HG02571 (cell line): ENCODE results near the gene KLF9.
"Not testable (repeated sequence)": the region's sequence is repeated elsewhere in the genome, so short reads cannot be mapped to it uniquely, and the experiment has no call there.

ENCODE experiments used
- ATAC-seq: cut with Tn5 transposase; IDR thresholded peaks from one replicate; pipeline ENCODE4 v1.9.1; 2021; ENCODE audit warnings: mild to moderate bottlenecking, moderate library complexity; ENCODE audit not compliant: unreplicated experiment

KLF9 gene

DNA sequence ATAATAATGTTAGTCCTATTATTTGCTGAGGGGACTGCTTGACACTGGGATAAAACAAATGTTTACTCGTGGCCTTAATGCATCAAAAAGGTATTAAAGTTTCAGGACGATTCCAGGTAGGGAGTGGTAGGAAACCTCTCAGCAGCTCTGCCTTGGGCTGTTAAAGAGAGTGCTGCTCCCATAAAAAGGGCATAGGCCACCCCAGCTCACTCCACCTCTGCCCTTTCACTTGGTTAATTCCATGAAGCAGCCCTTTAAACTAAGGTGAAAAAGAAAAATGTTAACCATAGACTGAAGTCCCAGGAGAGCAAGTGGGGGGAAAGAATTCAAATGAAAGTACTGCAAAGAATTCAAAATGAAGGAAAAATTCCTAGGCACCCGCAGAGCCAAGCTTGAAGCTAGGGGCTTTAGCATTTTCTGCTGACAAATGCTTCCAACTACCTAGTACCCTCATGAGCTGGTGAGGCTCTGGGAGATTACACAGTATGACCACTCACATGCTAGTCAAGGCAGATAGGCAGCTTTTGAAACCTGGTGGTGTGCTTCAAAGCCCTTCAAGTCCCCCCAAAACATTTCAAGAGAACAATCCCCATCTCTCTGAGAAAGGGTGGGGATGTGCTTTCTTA is 8.5 kb downstream of the KLF9 start:
- ATAC-seq, result peak; percentile 12

DNA sequence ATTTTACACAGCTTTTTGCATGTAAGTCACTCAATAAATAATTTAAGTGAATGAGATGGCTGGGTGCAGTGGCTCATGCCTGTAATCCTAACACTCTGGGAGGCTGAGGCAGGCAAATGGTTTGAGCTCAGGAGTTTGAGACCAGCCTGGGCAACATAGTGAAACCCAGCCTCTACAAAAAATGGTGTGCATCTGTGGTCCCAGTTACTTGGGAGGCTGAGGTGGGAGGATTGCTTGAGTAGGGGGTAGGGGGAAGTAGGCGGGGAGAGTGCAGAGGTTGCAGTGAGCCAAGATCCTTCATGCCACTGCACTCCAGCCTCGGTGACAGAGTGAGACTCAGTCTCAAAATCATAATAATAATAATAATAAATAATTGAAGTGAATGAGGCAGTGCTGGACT is 10.2 kb downstream of the KLF9 start:
- ATAC-seq, result no peak

DNA sequence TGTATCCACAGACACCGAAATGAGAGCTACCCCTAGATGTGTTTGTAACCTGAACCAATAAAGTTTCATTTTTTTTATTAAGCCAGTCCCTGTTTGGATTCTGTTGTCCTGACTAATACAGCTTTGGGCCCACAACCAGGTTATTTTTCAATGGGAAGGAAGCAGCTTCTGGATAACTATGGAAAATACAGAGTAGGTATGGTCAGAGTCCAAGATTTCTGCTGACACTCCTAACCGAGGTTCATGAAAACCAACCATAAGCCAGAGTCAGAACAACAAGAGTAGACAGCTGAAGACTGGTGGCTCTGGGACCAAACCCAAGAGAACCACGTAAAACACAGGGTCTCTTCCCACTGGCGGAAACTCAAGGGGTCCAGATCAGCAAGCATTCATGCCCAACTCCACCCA is 10.8 kb downstream of the KLF9 start:
- ATAC-seq, result no peak

DNA sequence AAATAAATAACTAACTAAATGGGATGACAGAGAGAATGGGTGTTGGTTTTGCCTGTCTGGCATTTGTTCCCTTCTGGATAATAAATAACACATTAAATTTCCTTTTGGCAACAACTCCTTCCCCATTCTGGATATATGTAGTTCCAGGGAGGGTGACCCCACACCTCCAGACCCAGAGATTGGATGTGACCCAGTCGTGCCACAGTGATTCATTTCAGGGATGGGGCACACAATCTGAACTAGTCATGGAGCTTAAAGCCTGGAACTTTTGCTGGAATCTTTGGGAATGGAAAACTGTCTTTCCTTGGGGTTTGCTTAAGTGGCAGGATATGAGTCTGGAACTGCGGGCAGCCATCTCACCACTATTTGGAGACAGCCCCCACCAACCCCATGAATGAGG is 11.3 kb downstream of the KLF9 start:
- ATAC-seq, result no peak

DNA sequence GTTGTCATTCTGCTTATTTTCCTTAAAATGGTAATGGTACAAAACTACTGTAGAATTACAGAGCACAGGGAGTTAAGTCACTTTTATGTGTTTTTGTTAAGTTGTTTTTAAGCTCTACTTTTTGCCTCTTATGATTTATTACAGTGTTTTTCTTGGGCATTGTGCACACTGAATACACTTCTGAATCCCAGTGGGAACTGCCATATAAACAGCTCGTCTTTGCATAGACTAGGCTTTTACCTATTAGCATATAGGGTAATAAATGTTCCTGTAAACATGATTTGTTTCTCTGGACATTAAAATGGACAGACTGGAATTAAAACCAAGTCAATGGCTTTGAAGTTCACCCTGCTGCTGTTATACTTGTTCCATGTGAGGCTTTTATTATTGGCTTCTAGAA is 12.2 kb downstream of the KLF9 start:
- ATAC-seq, result no peak

DNA sequence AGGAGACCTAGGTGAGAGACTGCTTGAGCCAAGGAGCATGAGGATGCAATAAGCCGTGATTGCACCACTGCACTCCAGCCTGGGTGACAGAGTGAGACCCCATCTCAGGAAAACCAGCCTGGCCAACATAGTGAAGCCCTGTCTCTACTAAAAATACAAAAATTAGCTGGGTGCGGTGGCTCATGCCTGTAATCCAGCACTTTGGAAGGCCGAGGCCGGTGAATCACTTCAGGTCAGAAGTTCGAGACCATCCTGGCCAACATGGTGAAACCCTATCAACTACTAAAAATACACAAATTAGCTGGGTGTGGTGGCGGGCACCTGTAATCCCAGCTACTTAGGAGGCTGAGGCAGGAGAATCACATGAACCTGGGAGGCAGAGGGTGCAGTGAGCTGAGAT is 13.2 kb downstream of the KLF9 start:
- ATAC-seq, result not testable (repeated sequence)

DNA sequence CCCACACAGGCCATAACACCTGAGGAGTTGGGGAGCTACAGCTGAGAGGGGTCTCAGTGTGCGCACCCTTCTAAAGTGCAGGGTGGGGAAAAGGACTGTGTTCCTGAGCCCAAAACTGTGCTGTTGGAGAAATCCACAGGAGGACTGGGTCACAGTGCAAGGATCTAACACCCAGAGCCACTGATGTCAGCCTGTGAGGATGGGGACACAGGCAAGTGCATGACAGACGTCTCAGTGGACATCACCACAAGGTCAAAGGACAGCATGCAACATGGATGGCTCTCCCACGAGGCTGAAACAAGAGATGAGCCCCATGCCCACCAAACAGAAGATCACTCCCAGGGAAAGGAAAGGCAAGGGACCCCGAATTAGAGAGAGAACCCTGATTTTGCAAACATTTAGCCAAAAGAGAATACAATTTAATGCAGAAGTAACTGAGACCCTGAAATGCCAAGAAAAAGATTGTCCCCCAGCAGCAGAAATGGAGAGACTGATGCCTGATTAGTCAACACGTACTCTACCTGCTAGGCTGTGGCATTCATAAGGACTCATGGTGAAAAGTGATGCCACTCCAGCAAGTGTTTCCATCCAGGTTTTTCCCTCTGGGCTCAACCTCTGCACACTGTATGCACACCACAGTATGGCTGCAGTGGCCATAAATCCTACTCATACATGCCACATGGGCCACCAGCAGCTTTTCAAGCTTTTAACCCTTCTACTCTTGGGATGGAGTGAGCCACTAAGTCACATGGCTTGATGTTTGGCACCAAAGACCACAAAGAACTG is 14.2 kb downstream of the KLF9 start:
- ATAC-seq, result no peak

DNA sequence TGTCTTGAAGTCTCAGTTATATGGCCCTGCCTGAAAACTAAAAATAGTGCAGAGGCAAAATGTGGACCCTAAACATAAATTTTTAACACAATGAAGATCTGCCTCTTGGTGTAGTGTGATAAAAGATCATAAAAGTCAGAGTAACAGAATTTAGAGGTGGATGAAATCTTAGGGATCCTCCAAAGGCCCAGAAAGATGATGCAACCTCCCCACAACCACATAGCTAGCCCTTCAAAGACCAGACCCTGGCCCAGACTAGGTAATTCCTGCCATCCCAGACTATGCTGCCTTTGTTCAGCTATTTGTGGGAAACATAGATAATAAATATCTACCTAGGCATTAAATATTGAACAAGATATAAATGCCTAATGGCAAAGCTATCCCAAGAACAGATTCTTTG is 15.3 kb downstream of the KLF9 start:
- no peak for ATAC-seq

DNA sequence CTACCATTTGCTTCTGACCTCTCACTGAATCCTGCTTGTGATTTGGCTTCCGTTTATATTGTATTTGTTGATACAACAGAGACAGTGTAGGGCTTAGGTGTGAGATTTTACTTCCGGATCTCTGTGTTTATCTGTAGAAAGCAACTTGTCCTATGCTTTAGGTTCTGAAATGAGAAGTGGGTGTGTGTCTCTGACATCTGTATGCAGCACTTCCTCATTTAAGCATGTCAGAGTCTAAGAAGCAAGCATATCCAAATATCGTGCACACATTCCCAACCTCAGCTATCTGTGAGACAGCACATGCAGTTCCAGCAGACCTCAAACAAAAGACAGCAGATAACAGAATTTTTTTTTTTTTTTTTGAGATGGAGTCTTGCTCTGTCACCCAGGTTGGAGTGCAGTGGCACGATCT is 16.3 kb downstream of the KLF9 start:
- peak; percentile 96 for ATAC-seq

DNA sequence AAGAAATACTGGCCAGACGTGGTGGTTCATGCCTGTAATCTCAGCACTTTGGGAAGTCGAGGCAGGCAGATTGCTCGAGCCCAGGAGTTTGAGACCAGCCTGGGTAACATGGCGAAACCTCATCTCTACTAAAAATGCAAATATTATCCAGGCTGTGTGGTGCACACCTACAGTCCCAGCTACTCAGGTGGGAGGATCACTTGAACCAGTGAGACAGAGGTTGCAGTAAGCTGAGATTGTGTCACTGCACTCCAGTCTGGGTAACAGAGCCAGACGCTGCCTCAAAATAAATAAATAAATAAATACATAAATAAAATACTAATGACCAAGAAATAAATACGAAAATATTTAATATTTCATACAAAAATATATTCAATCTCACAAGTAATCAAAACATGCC is 18.8 kb downstream of the KLF9 start:
- no peak for ATAC-seq

DNA sequence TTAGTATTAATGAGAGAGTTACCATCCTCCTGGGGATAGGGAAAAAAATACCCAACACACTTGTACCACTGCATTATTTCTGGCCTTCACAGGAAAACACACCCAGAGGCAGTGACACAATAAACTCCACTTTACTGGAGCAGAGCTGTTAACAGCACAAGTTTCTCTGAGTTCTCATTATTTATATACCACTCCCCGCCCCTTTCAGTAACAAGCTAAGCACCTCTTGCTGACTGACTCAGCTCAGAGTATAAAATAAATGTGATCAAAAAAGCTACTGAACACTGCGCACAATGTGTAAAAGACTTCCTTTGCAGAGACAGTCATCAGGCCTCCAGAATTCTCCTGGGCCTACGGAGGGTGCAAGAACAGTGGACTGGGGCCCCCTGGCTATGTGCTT is 21.6 kb downstream of the KLF9 start:
- no peak for ATAC-seq

DNA sequence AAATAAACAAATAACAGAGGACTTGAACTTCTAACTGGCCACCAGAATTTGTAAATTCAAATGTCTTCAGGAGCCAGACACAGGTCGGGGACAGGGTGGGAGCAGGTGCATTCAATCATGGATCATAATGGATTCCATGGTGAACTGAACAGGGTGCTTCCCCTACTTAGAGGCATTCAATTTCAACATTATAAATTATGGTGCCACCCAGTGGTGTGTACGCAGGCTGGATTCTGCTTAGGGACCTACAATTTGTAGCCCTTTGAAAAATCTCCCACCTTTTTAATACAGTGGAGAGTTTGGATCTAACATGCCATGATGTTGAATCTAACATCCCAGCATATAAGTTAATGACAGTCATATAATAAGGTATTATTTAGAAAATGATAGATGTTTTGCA is 22.3 kb downstream of the KLF9 start:
- ATAC-seq, result no peak

DNA sequence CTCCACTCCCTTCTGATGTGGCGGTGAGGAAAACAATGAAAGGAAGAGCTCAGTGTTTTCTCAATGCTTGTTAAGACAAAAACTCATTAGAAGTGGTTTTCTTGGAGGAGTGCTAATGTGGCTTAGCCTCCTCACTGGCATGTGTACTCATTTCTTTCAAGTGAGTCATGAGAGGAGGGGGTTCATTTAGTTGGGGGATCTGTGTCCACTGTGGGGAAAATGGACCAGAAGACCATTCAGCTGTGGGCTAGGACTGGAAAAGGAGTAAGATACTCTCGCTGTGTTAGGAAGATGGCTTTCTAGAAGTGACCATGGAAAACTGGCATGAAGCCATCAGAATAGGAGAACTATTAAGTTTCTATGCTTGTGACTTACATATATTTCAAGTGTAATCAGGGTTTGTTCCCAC is 23.5 kb downstream of the KLF9 start:
- ATAC-seq, result no peak

DNA sequence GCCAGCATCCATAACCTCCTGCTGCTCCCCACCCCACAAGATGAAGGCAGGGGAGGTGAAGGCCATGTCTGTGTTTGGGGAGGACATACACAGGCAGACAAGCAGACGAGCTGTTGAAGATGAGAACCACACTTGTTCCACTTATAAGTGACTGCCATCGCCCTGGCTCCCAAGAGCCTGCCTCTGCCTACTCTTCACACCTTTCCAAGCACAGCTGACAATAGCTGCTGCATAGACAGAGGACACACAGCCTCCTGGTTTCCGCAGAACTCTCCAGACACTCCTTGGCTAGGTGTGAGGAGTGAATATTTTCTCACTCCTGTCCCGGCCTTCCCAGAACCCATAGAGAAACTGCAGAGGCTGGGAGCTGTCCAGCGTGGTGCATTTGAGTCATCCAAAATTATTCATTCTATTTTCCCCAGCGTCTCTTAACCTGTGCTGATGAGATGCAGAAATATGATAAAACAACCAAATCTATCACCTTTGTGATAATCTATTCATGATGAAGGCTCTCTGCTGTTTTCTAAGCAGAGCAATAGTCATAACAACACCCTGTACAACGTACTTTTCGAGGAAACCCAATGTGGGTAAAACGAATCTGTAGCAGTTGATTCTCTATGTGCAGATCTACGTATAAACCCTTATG is 24.7 kb downstream of the KLF9 start:
- ATAC-seq, result no peak

DNA sequence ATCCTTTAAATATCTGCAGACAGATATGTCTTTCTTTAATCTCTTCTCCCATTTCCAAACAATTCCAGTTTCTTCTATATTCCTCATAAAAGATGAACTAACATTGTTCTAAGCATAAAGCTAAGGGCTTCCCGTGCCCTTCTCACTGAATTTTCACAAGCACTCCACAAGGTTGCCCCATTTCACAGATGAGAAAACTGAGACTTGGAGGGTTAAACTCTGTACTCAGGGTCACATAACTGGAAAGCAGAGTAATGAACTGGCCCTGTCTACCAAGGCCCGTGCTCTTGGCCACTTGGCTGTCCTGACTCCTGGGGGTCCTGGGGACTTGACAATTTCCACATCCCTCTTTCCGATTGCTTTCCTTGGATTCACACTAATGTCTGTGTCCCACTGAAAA is 25.3 kb downstream of the KLF9 start:
- no peak for ATAC-seq

DNA sequence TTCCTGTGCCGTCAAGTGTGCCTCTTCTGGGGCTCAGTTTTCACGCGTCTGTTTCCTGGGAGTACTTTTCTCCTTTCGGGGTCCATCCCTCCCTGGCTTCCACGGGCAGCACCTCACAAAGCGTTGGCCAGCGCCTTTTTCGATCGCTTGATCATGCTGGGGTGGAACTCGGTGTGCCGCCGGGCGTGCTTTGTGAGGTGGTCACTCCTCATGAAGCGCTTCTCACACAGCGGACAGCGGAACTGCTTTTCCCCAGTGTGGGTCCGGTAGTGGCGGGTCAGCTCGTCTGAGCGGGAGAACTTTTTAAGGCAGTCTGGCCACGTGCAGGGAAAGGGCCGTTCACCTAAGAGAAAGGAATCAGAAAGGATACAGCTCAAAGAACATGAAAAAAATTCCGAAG is 26.8 kb downstream of the KLF9 start:
- ATAC-seq, result no peak

DNA sequence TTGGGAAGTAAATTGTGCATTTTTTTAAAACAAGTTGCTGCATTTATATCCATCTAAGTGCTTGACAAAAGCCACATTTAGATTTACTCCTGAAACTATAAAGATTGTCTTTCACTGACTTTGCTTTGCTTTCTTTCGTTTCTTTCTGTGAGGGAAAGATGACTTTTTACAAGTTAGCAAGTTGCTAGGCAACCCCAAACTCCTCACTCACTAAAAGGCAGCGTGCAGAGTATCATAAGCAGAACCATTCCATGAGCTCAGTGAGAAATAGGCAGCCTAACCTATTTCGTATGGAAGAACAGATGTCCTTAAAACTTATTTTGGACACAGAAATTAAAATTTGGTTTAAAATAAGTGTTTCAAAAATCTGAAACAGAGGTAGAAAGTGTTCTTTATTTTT is 29.0 kb downstream of the KLF9 start:
- no peak for ATAC-seq

DNA sequence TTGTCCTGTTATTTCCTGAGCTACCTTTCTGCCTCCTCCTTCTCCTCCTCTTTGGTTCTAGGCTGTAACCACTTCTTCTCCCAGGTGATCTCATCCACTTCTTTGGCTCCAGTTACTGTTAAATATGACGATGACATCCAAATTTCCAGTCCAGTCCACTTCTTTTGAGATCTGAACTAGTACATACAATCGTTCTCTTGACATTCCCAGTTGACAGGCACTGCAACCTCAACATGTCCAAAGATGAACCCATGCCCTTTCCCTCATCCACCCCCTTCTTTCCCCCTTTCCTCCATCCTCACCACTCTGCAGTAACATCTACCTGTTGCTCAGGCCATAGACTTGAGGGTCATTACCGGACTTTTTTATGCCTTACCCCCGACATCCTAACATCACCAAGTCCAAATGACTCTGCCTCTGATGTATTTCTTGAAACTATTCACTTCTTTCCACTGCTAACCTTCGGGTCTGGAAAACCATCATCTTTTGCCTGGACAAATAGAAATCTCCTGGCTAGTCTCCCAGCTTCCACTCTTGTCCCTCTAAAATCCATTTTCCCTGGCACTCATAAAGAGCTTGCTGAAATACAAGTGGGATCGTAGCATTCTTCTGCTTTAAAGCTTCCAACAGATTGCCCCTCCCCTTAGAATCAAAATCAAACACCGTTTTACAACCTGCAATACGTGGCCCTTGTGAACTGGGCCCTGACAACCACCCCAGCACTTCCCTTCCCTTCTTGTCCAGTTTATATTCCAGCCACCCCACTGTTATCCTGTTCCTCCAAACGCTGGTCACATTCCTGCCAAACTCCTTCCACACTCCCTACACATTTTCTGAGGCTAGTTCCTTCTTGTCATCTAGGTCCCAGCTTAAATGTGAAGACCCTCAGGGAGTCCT is 31.5 kb downstream of the KLF9 start:
- no peak for ATAC-seq

DNA sequence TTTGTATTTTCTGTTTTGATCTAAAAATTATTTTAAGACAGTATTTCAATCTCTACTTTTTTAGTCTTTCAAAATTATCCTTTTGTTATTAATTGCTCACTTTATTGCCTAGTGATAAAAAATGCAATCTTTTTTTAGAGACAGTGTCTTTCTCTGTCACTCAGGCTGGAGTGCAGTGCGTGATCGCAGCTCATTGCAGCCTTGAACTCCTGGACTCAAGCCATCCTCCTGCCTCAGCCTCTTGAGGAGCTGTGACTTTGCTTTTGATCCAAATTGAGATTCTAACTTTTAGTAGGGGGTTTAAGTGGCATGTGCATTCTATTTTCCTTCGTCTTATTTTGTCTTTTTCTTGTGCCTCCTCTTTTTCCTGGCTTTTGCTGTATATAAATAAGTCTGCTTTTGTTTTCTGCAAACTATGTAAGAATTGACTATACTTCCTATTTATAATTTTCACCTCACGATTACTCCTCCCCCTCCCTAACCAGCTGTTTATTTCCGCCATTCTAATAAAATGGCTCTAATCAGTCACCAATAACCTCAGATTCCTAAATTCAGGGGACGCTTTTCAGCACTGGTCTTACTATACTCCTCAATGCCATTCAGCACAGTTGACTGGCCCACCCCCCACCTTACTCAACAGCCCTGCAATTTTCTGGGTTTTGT is 32.3 kb downstream of the KLF9 start:
- no peak for ATAC-seq

DNA sequence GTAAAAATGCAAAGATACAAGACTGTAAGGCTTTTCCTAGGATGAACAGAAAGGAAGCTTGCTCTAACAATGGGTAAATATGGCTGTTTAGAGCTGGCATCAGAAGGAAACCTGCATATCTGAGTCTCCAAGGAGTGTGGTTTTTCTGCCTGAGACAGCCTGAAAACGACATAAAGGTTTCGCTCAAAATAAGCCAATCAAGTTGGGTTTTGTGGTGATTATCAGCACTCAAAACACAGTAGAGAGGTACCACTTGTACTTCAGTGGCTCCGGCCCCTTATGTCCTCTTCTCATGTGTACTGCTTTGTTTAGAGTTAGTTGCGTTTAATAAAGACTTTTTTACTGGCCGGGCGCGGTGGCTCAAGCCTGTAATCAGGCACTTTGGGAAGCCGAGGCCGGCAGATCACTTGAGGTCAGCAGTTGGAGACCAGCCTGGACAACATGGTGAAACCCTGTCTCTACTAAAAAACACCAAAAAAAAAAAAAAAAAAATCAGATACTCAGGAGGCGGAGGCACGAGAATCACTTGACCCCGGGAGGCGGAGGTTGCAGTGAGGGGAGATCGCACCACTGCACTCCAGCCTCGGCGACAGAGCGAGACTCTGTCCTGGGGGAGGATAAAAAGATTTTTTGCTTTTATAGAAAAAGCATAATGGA is 39.4 kb downstream of the KLF9 start:
- no peak for ATAC-seq
